Tibial nerve (tissue), 4 donors: ENCODE results near the gene ANO2.

Source experiments
- CTCF ChIP-seq, 5 experiments: fragments of 200-600 bp in 3 of 5; fragments of 450-650 bp in 2 of 5; sonication (generic) in 3 of 5; IDR thresholded peaks; one replicate each; pipeline ENCODE4 v1.5.1; 2016 to 2019; ENCODE audit warnings: antibody characterized with exemption in 5 of 5, mild to moderate bottlenecking in 3 of 5, moderate library complexity in 2 of 5
- EP300 ChIP-seq, 2 donors: sonication (generic); formaldehyde crosslinking; IDR thresholded peaks; one replicate each; pipeline ENCODE4 v1.6.1; 2017; ENCODE audit warnings: antibody characterized with exemption in 2 of 2, mild to moderate bottlenecking in 1 of 2
- POLR2A ChIP-seq, 2 donors: fragments of 450-650 bp; IDR thresholded peaks; one replicate each; pipeline ENCODE4 v1.6.1; 2017; ENCODE audit warnings: antibody characterized with exemption in 2 of 2, mild to moderate bottlenecking in 2 of 2, moderate library complexity in 2 of 2

GRCh38 chr12:5537771-5538170 lies 407.3 kb downstream of the ANO2 start:
- TF ChIP-seq CTCF (IDR thresholded peaks at IDR 0.05), result no peak
- no peak for TF ChIP-seq POLR2A (IDR thresholded peaks at IDR 0.05)
- no peak for TF ChIP-seq EP300 (IDR thresholded peaks at IDR 0.05)
